ENCODE results near the gene ZMYND11. TPM values are rescaled to one million over a fixed set of nuclear protein-coding genes. Genes with fewer than 3 reads are reported as not detected.

Gene ZMYND11
- total and polyA plus RNA-seq, 11 donors = 22.7 to 96.6 (median 73.3) TPM

DNA sequence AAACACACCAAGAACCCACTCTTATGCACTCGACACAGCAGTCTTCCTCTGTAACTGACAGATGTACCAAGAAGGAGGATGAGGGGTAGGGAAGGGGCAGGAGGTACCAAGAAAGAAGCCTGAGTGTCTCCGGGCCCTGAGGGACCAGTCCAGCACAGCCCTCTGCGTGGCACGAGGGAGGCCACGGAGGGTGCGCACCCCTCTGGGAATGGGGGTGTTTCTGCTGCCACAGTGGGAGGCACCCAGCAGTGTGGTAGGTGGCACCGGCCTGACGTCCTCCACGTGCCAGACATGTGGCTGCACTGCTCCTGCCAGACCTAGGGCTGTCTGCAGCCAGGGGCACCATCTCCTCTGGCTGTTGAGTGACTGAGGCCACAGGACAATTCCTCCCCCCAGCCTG lies 154.3 kb downstream of the ZMYND11 start:
- DNase-seq = no peak
- Histone ChIP-seq H3K9me3 (no peaks in the 10 kb centered on the region), H3K36me3 (peaks cover 0 to 71% (median 22%) of the 10 kb centered on the region in 9 donors), H3K27ac (no peak overlapping the region), H3K4me1 (no peaks in the 10 kb centered on the region), H3K4me3 (no peak overlapping the region), H3K27me3 (no peaks in the 10 kb centered on the region)
- intact Hi-C loops (cut with DNase I) = no loop called here
- ATAC-seq = no peak
- TF ChIP-seq POLR2A (IDR thresholded peaks at IDR 0.05) = no peak
- TF ChIP-seq, protein P1, sequence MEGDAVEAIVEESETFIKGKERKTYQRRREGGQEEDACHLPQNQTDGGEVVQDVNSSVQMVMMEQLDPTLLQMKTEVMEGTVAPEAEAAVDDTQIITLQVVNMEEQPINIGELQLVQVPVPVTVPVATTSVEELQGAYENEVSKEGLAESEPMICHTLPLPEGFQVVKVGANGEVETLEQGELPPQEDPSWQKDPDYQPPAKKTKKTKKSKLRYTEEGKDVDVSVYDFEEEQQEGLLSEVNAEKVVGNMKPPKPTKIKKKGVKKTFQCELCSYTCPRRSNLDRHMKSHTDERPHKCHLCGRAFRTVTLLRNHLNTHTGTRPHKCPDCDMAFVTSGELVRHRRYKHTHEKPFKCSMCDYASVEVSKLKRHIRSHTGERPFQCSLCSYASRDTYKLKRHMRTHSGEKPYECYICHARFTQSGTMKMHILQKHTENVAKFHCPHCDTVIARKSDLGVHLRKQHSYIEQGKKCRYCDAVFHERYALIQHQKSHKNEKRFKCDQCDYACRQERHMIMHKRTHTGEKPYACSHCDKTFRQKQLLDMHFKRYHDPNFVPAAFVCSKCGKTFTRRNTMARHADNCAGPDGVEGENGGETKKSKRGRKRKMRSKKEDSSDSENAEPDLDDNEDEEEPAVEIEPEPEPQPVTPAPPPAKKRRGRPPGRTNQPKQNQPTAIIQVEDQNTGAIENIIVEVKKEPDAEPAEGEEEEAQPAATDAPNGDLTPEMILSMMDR (IDR thresholded peaks at IDR 0.05) = no peak
- WGBS, 4 donors = 92 to 96% (median 93%) methylated on average over 9 of the region's 9 CpGs

DNA sequence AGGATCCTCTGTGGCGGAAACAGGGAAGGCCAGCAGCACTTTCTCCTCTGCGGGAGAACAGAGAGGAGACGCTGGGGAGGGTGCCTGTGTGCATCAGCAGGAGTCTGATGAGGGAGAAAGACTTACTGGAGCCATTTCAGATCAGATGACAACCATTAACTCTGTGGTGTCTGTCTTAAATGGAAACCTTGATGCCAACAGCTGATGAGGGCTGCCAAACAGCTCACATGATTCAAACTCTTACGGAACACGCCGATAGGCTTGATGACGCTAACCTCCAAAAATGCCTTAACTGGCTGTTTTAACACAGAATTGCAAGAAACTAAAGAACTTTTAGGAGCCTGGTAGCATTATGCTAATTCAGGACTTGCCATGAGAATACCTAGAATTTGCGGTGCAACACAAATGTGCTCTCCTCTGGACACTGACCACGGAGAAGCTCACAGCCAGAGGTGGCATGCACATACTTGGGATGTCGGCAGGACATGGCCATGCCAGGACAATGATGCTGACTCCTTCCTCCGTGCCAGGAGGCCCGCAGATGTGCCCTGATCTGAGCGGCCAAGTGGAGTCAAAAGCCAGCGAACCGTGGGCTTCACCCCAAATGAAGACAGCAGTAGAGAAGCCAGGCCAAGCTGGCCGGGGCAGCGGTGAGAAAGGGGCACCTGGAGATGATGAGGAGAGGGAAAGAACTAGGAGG lies 154.9 kb downstream of the ZMYND11 start:
- Histone ChIP-seq H3K4me1 (no peaks in the 10 kb centered on the region), H3K27me3 (no peaks in the 10 kb centered on the region), H3K27ac (no peak overlapping the region), H3K4me3 (no peak overlapping the region), H3K36me3 (peaks cover 0 to 67% (median 16%) of the 10 kb centered on the region in 9 donors), H3K9me3 (no peaks in the 10 kb centered on the region)
- no peak for DNase-seq
- WGBS, 4 donors = 86 to 96% (median 90%) methylated on average over 16 to 17 of the region's 17 CpGs
- ATAC-seq = no peak
- TF ChIP-seq, protein P1 (IDR thresholded peaks at IDR 0.05) = no peak
- no peak for TF ChIP-seq POLR2A (IDR thresholded peaks at IDR 0.05)
- intact Hi-C loops (cut with DNase I) = no loop called here

DNA sequence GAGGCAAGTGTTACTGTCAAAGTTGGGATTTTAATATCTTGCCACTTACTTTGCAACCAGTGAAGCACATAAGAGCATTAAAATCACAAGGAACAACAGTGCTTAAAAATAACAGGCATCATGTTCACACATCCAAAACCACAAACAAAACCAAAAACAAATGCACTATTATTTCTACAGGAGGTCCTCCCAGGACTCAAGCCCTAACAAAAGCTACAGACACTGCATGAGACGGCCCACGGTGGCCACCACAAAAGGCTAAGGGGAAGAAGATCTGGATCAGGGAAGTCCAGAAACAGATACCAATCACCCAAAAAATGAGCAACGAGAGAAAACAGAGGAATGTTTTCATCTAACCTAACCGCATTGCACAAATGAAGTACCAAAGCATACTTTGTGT lies 158.4 kb downstream of the ZMYND11 start:
- intact Hi-C loops (cut with DNase I) = no loop called here
- WGBS, 4 donors = 87 to 91% (median 88%) methylated on average over 4 of the region's 4 CpGs
- no peak for ATAC-seq

DNA sequence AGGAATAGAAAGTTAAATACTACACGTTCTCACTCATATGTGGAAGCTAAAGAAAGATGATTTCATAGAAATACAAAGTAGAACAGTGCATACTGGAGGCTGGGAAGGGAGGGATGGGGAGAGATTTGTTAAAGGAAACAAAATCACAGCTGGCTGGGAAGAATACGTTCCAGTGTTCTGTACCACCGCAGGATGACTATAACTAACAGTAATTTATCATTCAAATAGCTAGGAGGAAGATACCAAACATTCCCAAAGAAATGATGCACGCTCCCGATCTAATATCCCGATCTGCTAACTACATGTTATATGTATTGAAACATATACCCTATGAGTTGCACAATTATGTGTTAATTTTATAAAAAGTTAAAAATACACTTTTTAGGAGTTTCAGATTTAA lies 162.3 kb downstream of the ZMYND11 start:
- Histone ChIP-seq H3K9me3 (no peaks in the 10 kb centered on the region), H3K36me3 (peaks cover 0 to 14% (median 0%) of the 10 kb centered on the region in 9 donors), H3K27ac (peak overlapping the region in 10 of 12 donors; percentile 4 to 60 (median 30)), H3K27me3 (no peaks in the 10 kb centered on the region), H3K4me1 (peaks cover 0 to 11% (median 6%) of the 10 kb centered on the region in 12 donors), H3K4me3 (peak overlapping the region in 2 of 12 donors; percentile 12 to 27)
- intact Hi-C loops (cut with DNase I) = no loop called here
- WGBS, 4 donors = 53 to 67% (median 56%) methylated on average over 6 of the region's 6 CpGs
- ATAC-seq (peak in 3 of 4 donors; percentile 18 to 43 (median 41)), DNase-seq (no peak)
- TF ChIP-seq POLR2A (IDR thresholded peaks at IDR 0.05) = no peak

More for the DNA sequence above, 158.4 kb downstream of the ZMYND11 start:
- H3K27me3 ChIP-seq = no peaks in the 10 kb centered on the region
- H3K4me3 ChIP-seq = no peak overlapping the region
- H3K36me3 ChIP-seq = peaks cover 0 to 33% (median 4%) of the 10 kb centered on the region in 9 donors
- peaks cover 0 to 11% (median 6%) of the 10 kb centered on the region in 12 donors for H3K4me1 ChIP-seq
- H3K9me3 ChIP-seq = no peaks in the 10 kb centered on the region
- no peak for DNase-seq
- no peak for TF ChIP-seq POLR2A (IDR thresholded peaks at IDR 0.05)
- TF ChIP-seq, protein P1 (IDR thresholded peaks at IDR 0.05) = no peak
- no peak overlapping the region for H3K27ac ChIP-seq
